ENCODE data around the gene PCSK4.

The PCSK4 gene

GRCh38 chr19:1526979-1527649 is 37.0 kb upstream of the PCSK4 start:
- no peak for ATAC-seq
- TF ChIP-seq CSRNP3 (CRISPR knock-in tag; IDR thresholded peaks at IDR 0.05) (no peak), TOX (CRISPR knock-in tag; IDR thresholded peaks at IDR 0.05; ENCODE audit: borderline replicate concordance) (no peak), PPARA (CRISPR knock-in tag; IDR thresholded peaks at IDR 0.05; ENCODE audit: borderline replicate concordance) (no peak), ZNF70 (CRISPR knock-in tag; IDR thresholded peaks at IDR 0.05) (no peak), ZFP30 (CRISPR knock-in tag; IDR thresholded peaks at IDR 0.05) (no peak), ZFP3 (CRISPR knock-in tag; IDR thresholded peaks at IDR 0.05) (no peak), RARB (CRISPR knock-in tag; IDR thresholded peaks at IDR 0.05) (no peak), ZNF565 (CRISPR knock-in tag; conservative IDR thresholded peaks at IDR 0.05; ENCODE audit: low read depth) (no peak), TCF4 (CRISPR knock-in tag; IDR thresholded peaks at IDR 0.05; ENCODE audit: borderline replicate concordance) (no peak)

GRCh38 chr19:1526066-1526778 is 36.1 kb upstream of the PCSK4 start:
- no peak for ATAC-seq
- TF ChIP-seq SNAI2 (CRISPR knock-in tag; IDR thresholded peaks at IDR 0.05) (no peak), ESRRG (CRISPR knock-in tag; IDR thresholded peaks at IDR 0.05) (no peak), TCF4 (CRISPR knock-in tag; IDR thresholded peaks at IDR 0.05; ENCODE audit: borderline replicate concordance) (no peak), TOX (CRISPR knock-in tag; IDR thresholded peaks at IDR 0.05; ENCODE audit: borderline replicate concordance) (no peak), OSR1 (CRISPR knock-in tag; IDR thresholded peaks at IDR 0.05) (no peak), GLIS3 (CRISPR knock-in tag; IDR thresholded peaks at IDR 0.05) (no peak), ZC3H10 (CRISPR knock-in tag; IDR thresholded peaks at IDR 0.05) (no peak), ZFP30 (CRISPR knock-in tag; IDR thresholded peaks at IDR 0.05) (no peak), ZNF565 (CRISPR knock-in tag; conservative IDR thresholded peaks at IDR 0.05; ENCODE audit: low read depth) (no peak), BACH2 (CRISPR knock-in tag; IDR thresholded peaks at IDR 0.05; ENCODE audit: borderline replicate concordance) (no peak), TSHZ2 (CRISPR knock-in tag; IDR thresholded peaks at IDR 0.05) (no peak), CSDC2 (CRISPR knock-in tag; IDR thresholded peaks at IDR 0.05) (no peak), ZFP3 (CRISPR knock-in tag; IDR thresholded peaks at IDR 0.05) (no peak), RARB (CRISPR knock-in tag; IDR thresholded peaks at IDR 0.05) (no peak)

- peak; percentile 51 for ATAC-seq
- TF ChIP-seq CSDC2 (CRISPR knock-in tag; IDR thresholded peaks at IDR 0.05) (no peak), PATZ1 (CRISPR knock-in tag; IDR thresholded peaks at IDR 0.05; ENCODE audit: borderline replicate concordance) (no peak), GLIS3 (CRISPR knock-in tag; IDR thresholded peaks at IDR 0.05) (no peak), PPARA (CRISPR knock-in tag; IDR thresholded peaks at IDR 0.05; ENCODE audit: borderline replicate concordance) (no peak), TSHZ2 (CRISPR knock-in tag; IDR thresholded peaks at IDR 0.05) (no peak), ZFP3 (CRISPR knock-in tag; IDR thresholded peaks at IDR 0.05) (no peak), POU6F1 (CRISPR knock-in tag; IDR thresholded peaks at IDR 0.05; ENCODE audit: borderline replicate concordance, low read depth) (no peak), ZNF70 (CRISPR knock-in tag; IDR thresholded peaks at IDR 0.05) (no peak), SNAI2 (CRISPR knock-in tag; IDR thresholded peaks at IDR 0.05) (no peak), OSR1 (CRISPR knock-in tag; IDR thresholded peaks at IDR 0.05) (no peak), CSRNP3 (CRISPR knock-in tag; IDR thresholded peaks at IDR 0.05) (no peak), TOX (CRISPR knock-in tag; IDR thresholded peaks at IDR 0.05; ENCODE audit: borderline replicate concordance) (no peak), ZC3H10 (CRISPR knock-in tag; IDR thresholded peaks at IDR 0.05) (no peak), ZFP30 (CRISPR knock-in tag; IDR thresholded peaks at IDR 0.05) (no peak), BACH2 (CRISPR knock-in tag; IDR thresholded peaks at IDR 0.05; ENCODE audit: borderline replicate concordance) (no peak), ARNTL (CRISPR knock-in tag; IDR thresholded peaks at IDR 0.05; ENCODE audit: borderline replicate concordance, low read depth) (no peak), ESRRG (CRISPR knock-in tag; IDR thresholded peaks at IDR 0.05) (no peak), ISL1 (CRISPR knock-in tag; IDR thresholded peaks at IDR 0.05) (no peak)
Measured at GRCh38 chr19:1525343-1525742, 35.2 kb upstream of the PCSK4 start.

All from SK-N-SH treated with all-trans-retinoic acid at 6 μM for 48 hours (cell line).